Central memory CD8-positive, alpha-beta T cell (primary cell): ENCODE measurements around the gene COL20A1.
"Not testable (repeated sequence)": the region's sequence is repeated elsewhere in the genome, so short reads cannot be mapped to it uniquely, and the experiment has no call there.

ENCODE experiments used
- ATAC-seq: fragments of 150-1000 bp; cut with Tn5 transposase; replicated peaks from 2 replicates; pipeline ENCODE4 v1.10.0; 2022; ENCODE audit warnings: mild to moderate bottlenecking, moderate FRiP score, moderate number of reproducible peaks; ENCODE audit not compliant: poor library complexity, severe bottlenecking; ENCODE audit errors: extremely low read depth
- DNase-seq, 2 donors: peaks; one replicate each; pipeline ENCODE4 v3.0.0; 2021; ENCODE audit warnings: low spot score in 2 of 2
- H3K27ac Mint-ChIP-seq: one replicate; pipeline ENCODE4 v1.8.0; 2022; ENCODE audit warnings: low read depth, mild to moderate bottlenecking, moderate library complexity, mixed read lengths
- H3K27me3 Mint-ChIP-seq: one replicate; pipeline ENCODE4 v1.8.0; 2022; ENCODE audit warnings: mixed read lengths
- H3K36me3 Mint-ChIP-seq: one replicate; pipeline ENCODE4 v1.8.0; 2022; ENCODE audit warnings: mild to moderate bottlenecking, moderate library complexity, mixed read lengths; ENCODE audit not compliant: insufficient read depth
- H3K4me1 Mint-ChIP-seq: one replicate; pipeline ENCODE4 v1.8.0; 2022; ENCODE audit warnings: mixed read lengths
- H3K4me3 Mint-ChIP-seq: one replicate; pipeline ENCODE4 v1.8.0; 2022; ENCODE audit warnings: mild to moderate bottlenecking, moderate library complexity, mixed read lengths
- H3K9me3 Mint-ChIP-seq: one replicate; pipeline ENCODE4 v1.8.0; 2022; ENCODE audit warnings: mixed read lengths

The COL20A1 gene

GRCh38 chr20:63328718-63329275 lies 35.8 kb downstream of the COL20A1 start:
- H3K4me3 Mint-ChIP-seq: no peak overlapping the region
- DNase-seq (no peak), ATAC-seq (no peak)
- no peaks in the 10 kb centered on the region for H3K4me1 Mint-ChIP-seq
- H3K27ac Mint-ChIP-seq: no peak overlapping the region
- no peaks in the 10 kb centered on the region for H3K36me3 Mint-ChIP-seq
- H3K9me3 Mint-ChIP-seq: peaks cover 8% of the 10 kb centered on the region
- peaks cover 20% of the 10 kb centered on the region for H3K27me3 Mint-ChIP-seq

- Mint-ChIP-seq H3K9me3 (peaks cover 8% of the 10 kb centered on the region), H3K27ac (no peak overlapping the region), H3K4me3 (no peak overlapping the region), H3K4me1 (no peaks in the 10 kb centered on the region), H3K27me3 (peaks cover 21% of the 10 kb centered on the region), H3K36me3 (no peaks in the 10 kb centered on the region)
- ATAC-seq (no peak), DNase-seq (no peak)
These were observed 36.5 kb downstream of the COL20A1 start for GRCh38 chr20:63329331-63330083.

- ATAC-seq (no peak), DNase-seq (no peak)
- Mint-ChIP-seq H3K36me3 (no peaks in the 10 kb centered on the region), H3K4me1 (no peaks in the 10 kb centered on the region), H3K4me3 (no peak overlapping the region), H3K9me3 (peaks cover 8% of the 10 kb centered on the region), H3K27me3 (peaks cover 24% of the 10 kb centered on the region), H3K27ac (no peak overlapping the region)
These were observed 37.2 kb downstream of the COL20A1 start for GRCh38 chr20:63330084-63330760.

- H3K4me1 Mint-ChIP-seq: no peaks in the 10 kb centered on the region
- H3K36me3 Mint-ChIP-seq: no peaks in the 10 kb centered on the region
- no peak for DNase-seq
- H3K9me3 Mint-ChIP-seq: peaks cover 8% of the 10 kb centered on the region
- no peak for ATAC-seq
- no peak overlapping the region for H3K4me3 Mint-ChIP-seq
- peaks cover 31% of the 10 kb centered on the region for H3K27me3 Mint-ChIP-seq
- H3K27ac Mint-ChIP-seq: no peak overlapping the region
These were observed 38.0 kb downstream of the COL20A1 start for GRCh38 chr20:63330940-63331339.

- H3K9me3 Mint-ChIP-seq: peaks cover 8% of the 10 kb centered on the region
- no peaks in the 10 kb centered on the region for H3K36me3 Mint-ChIP-seq
- DNase-seq: no peak
- H3K4me3 Mint-ChIP-seq: no peak overlapping the region
- no peak overlapping the region for H3K27ac Mint-ChIP-seq
- peaks cover 40% of the 10 kb centered on the region for H3K27me3 Mint-ChIP-seq
- no peaks in the 10 kb centered on the region for H3K4me1 Mint-ChIP-seq
- no peak for ATAC-seq
These were observed 38.9 kb downstream of the COL20A1 start for GRCh38 chr20:63331741-63332400.

- ATAC-seq: no peak
- no peak overlapping the region for H3K4me3 Mint-ChIP-seq
- H3K9me3 Mint-ChIP-seq: peaks cover 8% of the 10 kb centered on the region
These were observed 39.7 kb downstream of the COL20A1 start for GRCh38 chr20:63332488-63333240.

GRCh38 chr20:63333241-63333836 lies 40.4 kb downstream of the COL20A1 start:
- H3K36me3 Mint-ChIP-seq: no peaks in the 10 kb centered on the region
- no peak for DNase-seq
- peaks cover 53% of the 10 kb centered on the region for H3K27me3 Mint-ChIP-seq
- ATAC-seq: no peak
- H3K27ac Mint-ChIP-seq: no peak overlapping the region
- no peak overlapping the region for H3K4me3 Mint-ChIP-seq
- peaks cover 8% of the 10 kb centered on the region for H3K9me3 Mint-ChIP-seq
- H3K4me1 Mint-ChIP-seq: no peaks in the 10 kb centered on the region

More at GRCh38 chr20:63332488-63333240, 39.7 kb downstream of the COL20A1 start:
- peaks cover 46% of the 10 kb centered on the region for H3K27me3 Mint-ChIP-seq
- no peak for DNase-seq
- no peaks in the 10 kb centered on the region for H3K4me1 Mint-ChIP-seq
- no peaks in the 10 kb centered on the region for H3K36me3 Mint-ChIP-seq
- no peak overlapping the region for H3K27ac Mint-ChIP-seq

GRCh38 chr20:63334356-63334755 lies 41.4 kb downstream of the COL20A1 start:
- Mint-ChIP-seq H3K4me3 (no peak overlapping the region), H3K27ac (no peak overlapping the region), H3K4me1 (no peaks in the 10 kb centered on the region), H3K36me3 (no peaks in the 10 kb centered on the region), H3K9me3 (peaks cover 11% of the 10 kb centered on the region), H3K27me3 (peaks cover 63% of the 10 kb centered on the region)
- DNase-seq (no peak), ATAC-seq (no peak)

- not testable (repeated sequence) for DNase-seq, ATAC-seq, H3K36me3 Mint-ChIP-seq, H3K27ac Mint-ChIP-seq, H3K4me1 Mint-ChIP-seq, H3K4me3 Mint-ChIP-seq
- H3K9me3 Mint-ChIP-seq: peaks cover 14% of the 10 kb centered on the region
- H3K27me3 Mint-ChIP-seq: peaks cover 65% of the 10 kb centered on the region
These were observed 42.1 kb downstream of the COL20A1 start for GRCh38 chr20:63335060-63335459.

GRCh38 chr20:63335711-63336110 lies 42.7 kb downstream of the COL20A1 start:
- DNase-seq (no peak), ATAC-seq (no peak)
- H3K36me3 Mint-ChIP-seq: peaks cover 1% of the 10 kb centered on the region
- no peaks in the 10 kb centered on the region for H3K4me1 Mint-ChIP-seq
- H3K27ac Mint-ChIP-seq: no peak overlapping the region
- peaks cover 67% of the 10 kb centered on the region for H3K27me3 Mint-ChIP-seq
- peaks cover 14% of the 10 kb centered on the region for H3K9me3 Mint-ChIP-seq
- H3K4me3 Mint-ChIP-seq: no peak overlapping the region

GRCh38 chr20:63336232-63336752 lies 43.3 kb downstream of the COL20A1 start:
- peaks cover 1% of the 10 kb centered on the region for H3K36me3 Mint-ChIP-seq
- DNase-seq (no peak), ATAC-seq (no peak)
- peaks cover 14% of the 10 kb centered on the region for H3K9me3 Mint-ChIP-seq
- no peaks in the 10 kb centered on the region for H3K4me1 Mint-ChIP-seq
- no peak overlapping the region for H3K27ac Mint-ChIP-seq
- H3K4me3 Mint-ChIP-seq: no peak overlapping the region
- H3K27me3 Mint-ChIP-seq: peaks cover 73% of the 10 kb centered on the region
